Measurements from ENCODE around the gene SLC4A4. TPM values are rescaled to one million over a fixed set of nuclear protein-coding genes. Genes with fewer than 3 reads are reported as not detected.

Gene SLC4A4
- total and polyA plus RNA-seq, 4 donors, result 3.2 to 78.6 (median 18.6) TPM

DNA sequence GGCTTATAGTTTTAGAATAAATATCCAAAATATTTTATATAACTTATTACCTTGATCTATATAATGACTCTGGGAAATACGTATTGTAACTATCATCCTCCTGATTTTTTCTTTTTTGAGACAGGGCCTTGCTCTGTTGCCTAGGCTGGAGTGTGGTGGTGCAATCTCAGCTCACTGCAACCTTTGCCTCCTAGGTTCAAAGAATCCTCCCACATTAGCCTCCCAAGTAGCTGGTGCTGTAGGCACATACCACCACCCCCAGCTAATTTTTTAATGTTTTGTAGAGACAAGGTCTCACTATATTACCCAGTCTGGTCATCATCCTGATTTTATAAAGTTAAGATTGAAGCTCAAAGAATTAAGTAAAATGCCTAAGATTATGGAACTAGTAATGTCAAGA is 193.6 kb downstream of the SLC4A4 start:
- Histone ChIP-seq H3K4me1 (ENCODE audit: control insufficient read depth in 5 of 5, insufficient read depth in 5 of 5, low read length in 5 of 5) (no peaks in the 10 kb centered on the region), H3K4me3 (no peak overlapping the region), H3K9ac (ENCODE audit: insufficient read depth in 1 of 2, low read length in 2 of 2) (no peak overlapping the region), H3K27ac (ENCODE audit: low read depth in 1 of 2, low read length in 1 of 2) (no peak overlapping the region), H3K9me3 (ENCODE audit: control insufficient read depth in 4 of 4, insufficient read depth in 3 of 4, low read length in 3 of 4) (no peaks in the 10 kb centered on the region), H3K27me3 (ENCODE audit: control insufficient read depth in 3 of 3, insufficient read depth in 3 of 3, low read length in 2 of 3) (no peaks in the 10 kb centered on the region), H3K36me3 (ENCODE audit: control insufficient read depth in 4 of 4, insufficient read depth in 4 of 4, low read length in 4 of 4) (peaks cover 0 to 3% (median 0%) of the 10 kb centered on the region in 4 donors)
- DNase-seq (no peak), ATAC-seq (ENCODE audit: insufficient read depth, low FRiP score) (no peak)
- 93 to 96% methylated on average over 1 of the region's 1 CpG for WGBS, 2 donors
- TF ChIP-seq, protein P1, sequence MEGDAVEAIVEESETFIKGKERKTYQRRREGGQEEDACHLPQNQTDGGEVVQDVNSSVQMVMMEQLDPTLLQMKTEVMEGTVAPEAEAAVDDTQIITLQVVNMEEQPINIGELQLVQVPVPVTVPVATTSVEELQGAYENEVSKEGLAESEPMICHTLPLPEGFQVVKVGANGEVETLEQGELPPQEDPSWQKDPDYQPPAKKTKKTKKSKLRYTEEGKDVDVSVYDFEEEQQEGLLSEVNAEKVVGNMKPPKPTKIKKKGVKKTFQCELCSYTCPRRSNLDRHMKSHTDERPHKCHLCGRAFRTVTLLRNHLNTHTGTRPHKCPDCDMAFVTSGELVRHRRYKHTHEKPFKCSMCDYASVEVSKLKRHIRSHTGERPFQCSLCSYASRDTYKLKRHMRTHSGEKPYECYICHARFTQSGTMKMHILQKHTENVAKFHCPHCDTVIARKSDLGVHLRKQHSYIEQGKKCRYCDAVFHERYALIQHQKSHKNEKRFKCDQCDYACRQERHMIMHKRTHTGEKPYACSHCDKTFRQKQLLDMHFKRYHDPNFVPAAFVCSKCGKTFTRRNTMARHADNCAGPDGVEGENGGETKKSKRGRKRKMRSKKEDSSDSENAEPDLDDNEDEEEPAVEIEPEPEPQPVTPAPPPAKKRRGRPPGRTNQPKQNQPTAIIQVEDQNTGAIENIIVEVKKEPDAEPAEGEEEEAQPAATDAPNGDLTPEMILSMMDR (IDR thresholded peaks at IDR 0.05; ENCODE audit: control extremely low read depth, extremely low read depth), result no peak

DNA sequence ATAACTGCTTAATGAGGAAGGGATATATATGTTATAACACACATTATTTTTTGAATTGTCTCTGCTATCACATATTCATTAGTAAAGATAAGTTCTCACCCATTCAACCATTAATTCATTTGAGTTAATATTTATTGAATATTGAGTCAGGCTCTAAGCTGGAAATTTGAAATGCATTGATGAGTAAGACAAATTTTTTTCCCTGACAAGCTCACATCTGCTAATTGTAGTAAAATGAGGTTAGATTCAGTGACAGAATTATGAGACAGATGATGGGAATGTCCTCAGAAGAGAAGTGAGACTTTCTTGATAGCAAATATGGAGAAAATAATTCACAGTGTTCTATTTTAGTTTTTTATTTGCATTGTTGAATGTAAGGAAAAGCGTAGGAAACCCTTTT is 194.3 kb downstream of the SLC4A4 start:
- Histone ChIP-seq H3K36me3 (ENCODE audit: control insufficient read depth in 4 of 4, insufficient read depth in 4 of 4, low read length in 4 of 4) (peaks cover 0 to 3% (median 0%) of the 10 kb centered on the region in 4 donors), H3K27ac (ENCODE audit: low read depth in 1 of 2, low read length in 1 of 2) (no peak overlapping the region), H3K9me3 (ENCODE audit: control insufficient read depth in 4 of 4, insufficient read depth in 3 of 4, low read length in 3 of 4) (no peaks in the 10 kb centered on the region), H3K4me1 (ENCODE audit: control insufficient read depth in 5 of 5, insufficient read depth in 5 of 5, low read length in 5 of 5) (no peaks in the 10 kb centered on the region), H3K9ac (ENCODE audit: insufficient read depth in 1 of 2, low read length in 2 of 2) (no peak overlapping the region), H3K27me3 (ENCODE audit: control insufficient read depth in 3 of 3, insufficient read depth in 3 of 3, low read length in 2 of 3) (no peaks in the 10 kb centered on the region), H3K4me3 (no peak overlapping the region)
- no peak for DNase-seq
- 89 to 96% methylated on average over 1 of the region's 1 CpG for WGBS, 2 donors
- no peak for ATAC-seq (ENCODE audit: insufficient read depth, low FRiP score)
- TF ChIP-seq, protein P1 (IDR thresholded peaks at IDR 0.05; ENCODE audit: control extremely low read depth, extremely low read depth), result no peak

DNA sequence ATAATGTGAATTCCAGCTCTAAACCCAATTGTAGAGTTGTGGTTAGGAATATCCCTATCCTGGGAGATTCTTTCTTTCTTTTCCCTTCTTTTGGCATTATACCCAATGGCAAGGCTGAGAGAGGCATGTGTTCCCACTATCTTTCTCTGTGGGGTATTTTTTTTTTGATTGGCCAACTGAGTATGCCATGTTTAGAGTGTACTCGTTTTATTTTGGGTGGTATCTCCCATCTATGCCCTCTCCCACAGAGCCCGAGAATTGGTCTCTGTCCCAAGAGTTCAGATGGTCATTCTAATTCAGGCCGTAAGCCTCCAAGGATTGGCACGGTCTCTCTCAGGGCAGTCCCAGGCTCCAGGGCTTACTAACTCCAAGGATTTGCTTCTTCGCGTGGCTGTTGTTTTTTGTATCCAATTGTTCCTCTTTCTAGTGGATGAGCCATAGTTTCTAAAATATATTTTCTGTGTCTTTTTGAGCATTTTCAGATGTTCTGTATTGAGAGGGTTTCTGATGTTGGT is 198.8 kb downstream of the SLC4A4 start:
- H3K9me3 ChIP-seq (ENCODE audit: control insufficient read depth in 4 of 4, insufficient read depth in 3 of 4, low read length in 3 of 4), result no peaks in the 10 kb centered on the region

More for the DNA sequence above, 198.8 kb downstream of the SLC4A4 start:
- H3K27ac ChIP-seq (ENCODE audit: low read depth in 1 of 2, low read length in 1 of 2), result no peak overlapping the region
- WGBS, 2 donors, result 95% methylated on average over 6 of the region's 6 CpGs
- peaks cover 0 to 6% (median 0%) of the 10 kb centered on the region in 4 donors for H3K36me3 ChIP-seq (ENCODE audit: control insufficient read depth in 4 of 4, insufficient read depth in 4 of 4, low read length in 4 of 4)
- ATAC-seq (ENCODE audit: insufficient read depth, low FRiP score) (no peak), DNase-seq (no peak)
- no peak overlapping the region for H3K9ac ChIP-seq (ENCODE audit: insufficient read depth in 1 of 2, low read length in 2 of 2)
- H3K27me3 ChIP-seq (ENCODE audit: control insufficient read depth in 3 of 3, insufficient read depth in 3 of 3, low read length in 2 of 3), result no peaks in the 10 kb centered on the region
- H3K4me3 ChIP-seq, result no peak overlapping the region
- TF ChIP-seq, protein P1 (IDR thresholded peaks at IDR 0.05; ENCODE audit: control extremely low read depth, extremely low read depth), result no peak
- peaks cover 0 to 22% (median 3%) of the 10 kb centered on the region in 5 donors for H3K4me1 ChIP-seq (ENCODE audit: control insufficient read depth in 5 of 5, insufficient read depth in 5 of 5, low read length in 5 of 5)

Data from lung (tissue), 12 donors.